Neural cell (in vitro differentiated cells): ENCODE results near the gene PDE4D. TPM values are rescaled to one million over a fixed set of nuclear protein-coding genes. Genes with fewer than 3 reads are reported as not detected.
"Not testable (repeated sequence)": the region's sequence is repeated elsewhere in the genome, so short reads cannot be mapped to it uniquely, and the experiment has no call there.

Experiments used
- H2AFZ ChIP-seq: fragments of 200-600, 300-800 bp; sonication (generic), shearing (Covaris generic); 2 replicates; pipeline ENCODE4 v1.6.0; 2014; ENCODE audit warnings: low read depth, mild to moderate bottlenecking, antibody characterized with exemption, low read length, moderate library complexity
- H3F3A ChIP-seq: fragments of 200-600 bp; shearing (Covaris generic); 2 replicates; pipeline ENCODE4 v1.6.1; 2016; ENCODE audit warnings: mild to moderate bottlenecking, moderate library complexity, mixed read lengths, antibody characterized with exemption, low read length; ENCODE audit not compliant: insufficient read depth, poor library complexity, severe bottlenecking
- H3K27ac ChIP-seq: fragments of 200-600, 300-800 bp; sonication (generic), shearing (Covaris generic); 2 replicates; pipeline ENCODE4 v1.5.1; 2014; ENCODE audit warnings: mild to moderate bottlenecking, low read length, moderate library complexity
- H3K27me3 ChIP-seq: fragments of 300-800, 200-600 bp; sonication (generic), shearing (Covaris generic); 2 replicates; pipeline ENCODE4 v1.6.0; 2014; ENCODE audit warnings: mild to moderate bottlenecking, low read depth, low read length, moderate library complexity; ENCODE audit not compliant: insufficient read depth
- H3K36me3 ChIP-seq: fragments of 300-800, 200-600 bp; sonication (generic), shearing (Covaris generic); 2 replicates; pipeline ENCODE4 v1.5.1; 2014; ENCODE audit warnings: mild to moderate bottlenecking, antibody characterized with exemption, low read length, moderate library complexity; ENCODE audit not compliant: insufficient read depth
- H3K4me2 ChIP-seq: fragments of 300-800, 200-600 bp; sonication (generic), shearing (Covaris generic); 2 replicates; pipeline ENCODE4 v1.6.0; 2014; ENCODE audit warnings: mild to moderate bottlenecking, low read length
- H3K4me3 ChIP-seq: fragments of 300-800, 200-600 bp; sonication (generic), shearing (Covaris generic); 2 replicates; pipeline ENCODE4 v1.5.1; 2014; ENCODE audit warnings: mild to moderate bottlenecking, low read length, moderate library complexity
- H3K79me2 ChIP-seq: fragments of 200-600 bp; shearing (Covaris generic); replicated peaks from 2 replicates; pipeline ENCODE4 v1.6.0; 2014; ENCODE audit warnings: mild to moderate bottlenecking, low read length, moderate library complexity; ENCODE audit not compliant: insufficient read depth
- H3K9ac ChIP-seq: fragments of 300-800, 200-600 bp; sonication (generic), shearing (Covaris generic); 2 replicates; pipeline ENCODE4 v1.6.1; 2016; ENCODE audit warnings: mild to moderate bottlenecking, low read length, mixed read lengths
- H3K9me2 ChIP-seq: fragments of 200-600 bp; shearing (Covaris generic); 2 replicates; pipeline ENCODE4 v1.6.1; 2016; ENCODE audit warnings: mild to moderate bottlenecking, low read length, mixed read lengths; ENCODE audit not compliant: insufficient read depth
- H3K9me3 ChIP-seq: fragments of 200-600, 300-800 bp; sonication (generic), shearing (Covaris generic); 2 replicates; pipeline ENCODE4 v1.6.1; 2016; ENCODE audit warnings: mild to moderate bottlenecking, mixed run types, low read length, moderate library complexity, mixed read lengths
- H4K20me1 ChIP-seq: fragments of 200-600 bp; shearing (Covaris generic); 2 replicates; pipeline ENCODE4 v1.6.1; 2016; ENCODE audit warnings: mild to moderate bottlenecking, mixed run types; ENCODE audit not compliant: insufficient read depth
- CTCF ChIP-seq: fragments of 450-650 bp; IDR thresholded peaks from 2 replicates; pipeline ENCODE4 v1.5.1; 2014; ENCODE audit warnings: antibody characterized with exemption, mild to moderate bottlenecking, moderate library complexity; ENCODE audit not compliant: poor library complexity, severe bottlenecking
- EP300 ChIP-seq: fragments of 450-650 bp; conservative IDR thresholded peaks from 2 replicates; pipeline ENCODE4 v1.6.1; 2014; ENCODE audit warnings: antibody characterized with exemption, mild to moderate bottlenecking, moderate library complexity; ENCODE audit not compliant: poor library complexity, severe bottlenecking
- EZH2 ChIP-seq: fragments of 200-600, 300-800 bp; shearing (Covaris generic), sonication (generic); IDR thresholded peaks from 2 replicates; pipeline ENCODE4 v1.6.1; 2014; ENCODE audit warnings: antibody characterized with exemption, low read length, borderline replicate concordance, mild to moderate bottlenecking; ENCODE audit not compliant: insufficient read depth, poor library complexity, severe bottlenecking
- MXI1 ChIP-seq: fragments of 450-650 bp; conservative IDR thresholded peaks from 2 replicates; pipeline ENCODE4 v1.6.1; 2014; ENCODE audit warnings: antibody characterized with exemption, mild to moderate bottlenecking; ENCODE audit not compliant: poor library complexity, severe bottlenecking
- POLR2AphosphoS5 ChIP-seq: IDR thresholded peaks from 2 replicates; pipeline ENCODE4 v1.6.1; 2012
- RAD21 ChIP-seq: fragments of 450-650 bp; conservative IDR thresholded peaks from 2 replicates; pipeline ENCODE4 v1.6.1; 2014; ENCODE audit warnings: antibody characterized with exemption, mild to moderate bottlenecking, moderate library complexity
- REST ChIP-seq: IDR thresholded peaks from 2 replicates; pipeline ENCODE4 v1.6.1; 2012; ENCODE audit warnings: borderline replicate concordance
- SMC3 ChIP-seq: fragments of 450-650 bp; conservative IDR thresholded peaks from 2 replicates; pipeline ENCODE4 v1.6.1; 2014; ENCODE audit warnings: antibody characterized with exemption, mild to moderate bottlenecking, moderate library complexity; ENCODE audit not compliant: poor library complexity
- TAF1 ChIP-seq: IDR thresholded peaks from 2 replicates; pipeline ENCODE4 v1.6.1; 2012; ENCODE audit warnings: low read depth
- polyA plus RNA-seq: library from polyadenylated mRNA; depleted of rRNA; stranded (reverse); fragments of >200 nt; gene quantifications from 2 replicates; pipeline ENCODE4 v1.2.3, GENCODE V29; 2014

The PDE4D gene
- polyA plus RNA-seq, 1 donor from 2014 or later = 42.8 TPM

- no peaks in the 10 kb centered on the region for H3K79me2 ChIP-seq
- H3K9me2 ChIP-seq = no peaks in the 10 kb centered on the region
- no peaks in the 10 kb centered on the region for H4K20me1 ChIP-seq
- H3F3A ChIP-seq = no peaks in the 10 kb centered on the region
- no peak overlapping the region for H3K9ac ChIP-seq
- H3K27ac ChIP-seq = no peak overlapping the region
- H3K36me3 ChIP-seq = no peaks in the 10 kb centered on the region
- H3K4me2 ChIP-seq = no peak overlapping the region
- TF ChIP-seq MXI1 (no peak), POLR2AphosphoS5 (no peak), EZH2 (no peak), REST (no peak), RAD21 (no peak), CTCF (no peak)
- H3K9me3 ChIP-seq = no peaks in the 10 kb centered on the region
- H3K27me3 ChIP-seq = no peaks in the 10 kb centered on the region
- no peak overlapping the region for H2AFZ ChIP-seq
- no peak overlapping the region for H3K4me3 ChIP-seq
Measured at GRCh38 chr5:59058969-59059687, 834.4 kb downstream of the PDE4D start.

- Histone ChIP-seq H3F3A (no peaks in the 10 kb centered on the region), H3K9me3 (no peaks in the 10 kb centered on the region), H3K27me3 (no peaks in the 10 kb centered on the region), H3K79me2 (no peaks in the 10 kb centered on the region), H3K4me2 (no peak overlapping the region), H3K4me3 (no peak overlapping the region), H3K27ac (no peak overlapping the region), H2AFZ (no peak overlapping the region), H3K36me3 (no peaks in the 10 kb centered on the region), H3K9ac (no peak overlapping the region), H4K20me1 (no peaks in the 10 kb centered on the region), H3K9me2 (no peaks in the 10 kb centered on the region)
- TF ChIP-seq RAD21 (no peak), TAF1 (no peak), EZH2 (no peak), POLR2AphosphoS5 (no peak), SMC3 (no peak), EP300 (no peak), CTCF (no peak), REST (no peak), MXI1 (no peak)
Measured at GRCh38 chr5:59058237-59058636, 835.3 kb downstream of the PDE4D start.

- not testable (repeated sequence) for H2AFZ ChIP-seq, H3K36me3 ChIP-seq, H3K4me3 ChIP-seq, H3K4me2 ChIP-seq, H3K79me2 ChIP-seq, H3K27me3 ChIP-seq, H3K9me3 ChIP-seq, H3K27ac ChIP-seq, H3K9ac ChIP-seq, H3K9me2 ChIP-seq, H3F3A ChIP-seq, H4K20me1 ChIP-seq
Measured at GRCh38 chr5:59056599-59056998, 836.9 kb downstream of the PDE4D start.
